ENCODE data around the gene RASGEF1B.

- TF ChIP-seq CTCF (IDR thresholded peaks at IDR 0.05) (no peak), POLR2A (IDR thresholded peaks at IDR 0.05) (no peak)
Measured at GRCh38 chr4:81508411-81509185, 36.9 kb upstream of the RASGEF1B start.
